Urothelium cell line (cell line): ENCODE results near the gene IRX2.
A peak's percentile ranks its signal among the peaks of the same experiment; 100 is the strongest.

Experiments used
- DNase-seq: peaks from one replicate; pipeline ENCODE4 v3.0.0; 2011; ENCODE audit warnings: low spot score, mixed read lengths
- FAIRE-seq: peaks from 2 replicates; lab custom pipeline; 2011; peaks lifted over from hg19 to GRCh38; lab: Jason Lieb, UNC

The IRX2 gene

GRCh38 chr5:2742921-2743679 lies 8.4 kb downstream of the IRX2 start:
- FAIRE-seq (no peak), DNase-seq (no peak)

GRCh38 chr5:2741956-2742355 lies 9.5 kb downstream of the IRX2 start:
- no peak for FAIRE-seq
- DNase-seq = no peak

- DNase-seq = no peak
- FAIRE-seq = no peak
Measured at GRCh38 chr5:2740876-2741555, 10.5 kb downstream of the IRX2 start.

GRCh38 chr5:2740051-2740875 lies 11.2 kb downstream of the IRX2 start:
- FAIRE-seq = no peak
- DNase-seq = no peak

- peak; percentile 30 for DNase-seq
- FAIRE-seq = no peak
Measured at GRCh38 chr5:2739360-2740050, 12.0 kb downstream of the IRX2 start.

GRCh38 chr5:2738700-2739359 lies 12.6 kb downstream of the IRX2 start:
- FAIRE-seq = no peak
- no peak for DNase-seq

- DNase-seq (no peak), FAIRE-seq (no peak)
Measured at GRCh38 chr5:2738156-2738699, 13.2 kb downstream of the IRX2 start.

GRCh38 chr5:2737273-2738155 lies 14.0 kb downstream of the IRX2 start:
- DNase-seq (no peak), FAIRE-seq (peak; percentile 9)

- no peak for FAIRE-seq
- no peak for DNase-seq
Measured at GRCh38 chr5:2736872-2737271, 14.6 kb downstream of the IRX2 start.

- FAIRE-seq = no peak
- no peak for DNase-seq
Measured at GRCh38 chr5:2735996-2736395, 15.5 kb downstream of the IRX2 start.

GRCh38 chr5:2732850-2733249 lies 18.6 kb downstream of the IRX2 start:
- no peak for DNase-seq

GRCh38 chr5:2732004-2732403 lies 19.5 kb downstream of the IRX2 start:
- DNase-seq (no peak), FAIRE-seq (no peak)

More at GRCh38 chr5:2732850-2733249, 18.6 kb downstream of the IRX2 start:
- no peak for FAIRE-seq

GRCh38 chr5:2729189-2729588 lies 22.3 kb downstream of the IRX2 start:
- DNase-seq = no peak
- FAIRE-seq = no peak

- DNase-seq = peak; percentile 57
- FAIRE-seq = peak; percentile 35
Measured at GRCh38 chr5:2727550-2727949, 23.9 kb downstream of the IRX2 start.

- FAIRE-seq (no peak), DNase-seq (no peak)
Measured at GRCh38 chr5:2725980-2726765, 25.3 kb downstream of the IRX2 start.

GRCh38 chr5:2724831-2725230 lies 26.6 kb downstream of the IRX2 start:
- FAIRE-seq (no peak), DNase-seq (no peak)

- FAIRE-seq = no peak
- no peak for DNase-seq
Measured at GRCh38 chr5:2724031-2724581, 27.4 kb downstream of the IRX2 start.

- FAIRE-seq (no peak), DNase-seq (no peak)
Measured at GRCh38 chr5:2722901-2723300, 28.6 kb downstream of the IRX2 start.
